GM12872 (cell line): ENCODE results near the gene NPIPB2.

Experiments used
- TF ChIP-seq, protein P1 (sequence below): IDR thresholded peaks from 3 replicates; pipeline ENCODE4 v1.5.1; 2011; ENCODE audit warnings: low read depth, mild to moderate bottlenecking, low read length, moderate library complexity; ENCODE audit not compliant: insufficient read depth

NPIPB2 gene

DNA sequence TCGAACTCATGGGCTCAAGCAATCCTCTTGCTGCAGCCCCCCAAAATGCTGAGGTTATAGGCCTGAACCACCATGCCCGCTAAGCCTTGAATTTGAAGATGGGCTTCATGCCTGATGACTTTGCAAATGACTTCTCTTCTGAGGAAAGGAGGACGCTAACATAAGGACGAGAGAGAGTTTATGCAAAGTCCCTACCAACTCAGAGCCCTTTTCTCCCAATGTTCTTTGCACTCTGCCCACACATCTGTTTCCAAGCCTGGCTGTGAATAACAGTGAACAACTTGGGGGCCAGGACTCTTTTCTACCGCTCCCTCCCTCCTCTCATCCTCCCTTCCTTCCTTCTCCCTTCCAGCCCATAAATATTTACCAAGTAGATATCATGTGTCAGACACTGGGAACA is 8.5 kb upstream of the NPIPB2 start:
- TF ChIP-seq, protein P1, sequence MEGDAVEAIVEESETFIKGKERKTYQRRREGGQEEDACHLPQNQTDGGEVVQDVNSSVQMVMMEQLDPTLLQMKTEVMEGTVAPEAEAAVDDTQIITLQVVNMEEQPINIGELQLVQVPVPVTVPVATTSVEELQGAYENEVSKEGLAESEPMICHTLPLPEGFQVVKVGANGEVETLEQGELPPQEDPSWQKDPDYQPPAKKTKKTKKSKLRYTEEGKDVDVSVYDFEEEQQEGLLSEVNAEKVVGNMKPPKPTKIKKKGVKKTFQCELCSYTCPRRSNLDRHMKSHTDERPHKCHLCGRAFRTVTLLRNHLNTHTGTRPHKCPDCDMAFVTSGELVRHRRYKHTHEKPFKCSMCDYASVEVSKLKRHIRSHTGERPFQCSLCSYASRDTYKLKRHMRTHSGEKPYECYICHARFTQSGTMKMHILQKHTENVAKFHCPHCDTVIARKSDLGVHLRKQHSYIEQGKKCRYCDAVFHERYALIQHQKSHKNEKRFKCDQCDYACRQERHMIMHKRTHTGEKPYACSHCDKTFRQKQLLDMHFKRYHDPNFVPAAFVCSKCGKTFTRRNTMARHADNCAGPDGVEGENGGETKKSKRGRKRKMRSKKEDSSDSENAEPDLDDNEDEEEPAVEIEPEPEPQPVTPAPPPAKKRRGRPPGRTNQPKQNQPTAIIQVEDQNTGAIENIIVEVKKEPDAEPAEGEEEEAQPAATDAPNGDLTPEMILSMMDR = no peak

DNA sequence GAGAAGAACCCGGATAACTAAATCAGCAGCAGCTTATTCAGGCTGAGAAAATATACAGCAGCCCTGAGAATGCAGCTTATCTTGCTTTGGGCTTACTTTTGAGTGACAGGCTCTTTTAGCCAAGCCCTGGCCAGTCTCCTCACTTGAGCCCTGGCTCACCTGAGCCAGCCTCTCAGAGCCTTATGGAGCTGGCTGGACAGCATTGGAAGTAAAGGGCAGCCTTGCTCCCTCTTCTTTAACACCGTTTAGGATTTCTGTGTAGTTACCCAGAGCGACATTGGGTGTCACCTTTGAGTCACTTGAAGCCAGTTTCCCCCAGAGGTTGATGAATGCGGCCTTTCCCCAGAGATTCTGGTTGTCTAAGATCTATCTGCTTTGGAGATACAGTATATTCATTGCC is 7.7 kb upstream of the NPIPB2 start:
- TF ChIP-seq, protein P1 = peak; percentile 82

DNA sequence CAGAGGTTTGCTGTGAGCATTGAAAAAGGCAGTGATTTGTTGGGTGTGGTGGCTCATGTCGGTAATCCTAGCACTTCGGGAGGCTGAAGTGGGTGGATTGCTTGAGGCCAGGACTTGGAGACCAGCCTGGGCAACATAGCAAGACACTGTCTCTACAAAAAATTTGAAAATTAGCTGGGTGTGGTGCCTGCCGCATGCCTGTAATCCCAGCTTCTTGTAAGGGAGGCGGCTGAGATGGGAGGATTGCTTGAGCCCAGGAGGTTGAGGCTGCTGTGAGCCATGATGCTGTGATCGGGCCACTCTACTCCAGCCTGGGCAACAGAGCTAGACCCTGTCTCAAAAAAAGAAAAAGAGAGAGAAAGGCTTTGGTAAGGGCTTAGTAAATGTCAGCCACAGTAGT is 7.0 kb upstream of the NPIPB2 start:
- TF ChIP-seq, protein P1 = no peak

DNA sequence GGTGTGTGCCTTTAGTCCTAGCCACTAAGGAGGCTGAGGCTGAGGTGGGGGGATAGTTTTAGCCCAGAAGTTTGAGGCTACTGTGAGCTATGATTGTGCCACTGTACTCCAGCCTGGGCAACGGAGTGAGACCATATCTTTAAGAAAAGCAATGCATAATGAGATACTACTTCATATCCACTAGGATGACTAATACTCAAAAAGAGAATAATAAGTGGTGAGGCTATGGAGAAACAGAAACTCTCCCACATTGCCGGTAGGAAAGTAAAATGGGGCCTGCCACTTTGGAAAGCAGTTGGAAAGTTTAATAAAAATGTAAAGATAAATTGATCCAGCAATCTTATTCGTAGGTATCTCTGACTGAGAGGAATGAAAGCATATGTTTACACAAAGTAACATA is 4.6 kb upstream of the NPIPB2 start:
- TF ChIP-seq, protein P1 = no peak

DNA sequence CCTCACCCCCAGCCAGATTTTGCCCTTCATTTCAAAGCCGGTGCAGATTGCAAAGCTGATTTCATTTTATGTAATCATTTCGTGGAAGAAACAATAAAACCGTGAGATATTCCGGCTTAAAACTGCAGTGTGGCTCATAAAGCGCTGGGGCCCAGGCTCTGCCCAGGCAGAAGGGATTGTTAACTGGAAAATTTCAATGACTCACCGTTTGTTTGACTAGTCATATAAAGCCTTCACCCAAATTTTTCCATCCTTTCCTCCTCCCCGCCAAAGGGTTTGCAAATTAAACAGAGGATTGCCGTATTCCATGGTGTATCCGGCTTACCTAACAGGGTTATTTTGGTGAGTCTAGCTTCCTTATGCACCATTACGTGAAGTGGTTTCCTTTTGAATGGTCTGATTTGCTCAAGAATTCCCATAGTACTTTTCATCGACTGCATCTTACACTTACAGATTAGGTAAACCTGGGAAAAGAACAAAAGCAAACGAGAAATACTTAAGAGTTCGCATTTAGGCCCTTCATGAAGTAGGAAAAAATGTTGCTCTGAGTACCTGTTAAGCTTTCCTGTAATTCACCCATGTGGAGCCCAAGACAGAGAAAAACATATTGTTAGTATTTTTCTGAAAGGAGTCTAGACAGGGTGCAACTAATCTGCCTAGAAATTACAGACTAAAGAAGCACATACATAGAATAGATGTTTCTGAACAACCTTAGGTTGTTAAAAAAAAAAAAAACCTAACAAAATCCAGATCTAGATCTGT is 25.1 kb downstream of the NPIPB2 start:
- TF ChIP-seq, protein P1 = no peak

DNA sequence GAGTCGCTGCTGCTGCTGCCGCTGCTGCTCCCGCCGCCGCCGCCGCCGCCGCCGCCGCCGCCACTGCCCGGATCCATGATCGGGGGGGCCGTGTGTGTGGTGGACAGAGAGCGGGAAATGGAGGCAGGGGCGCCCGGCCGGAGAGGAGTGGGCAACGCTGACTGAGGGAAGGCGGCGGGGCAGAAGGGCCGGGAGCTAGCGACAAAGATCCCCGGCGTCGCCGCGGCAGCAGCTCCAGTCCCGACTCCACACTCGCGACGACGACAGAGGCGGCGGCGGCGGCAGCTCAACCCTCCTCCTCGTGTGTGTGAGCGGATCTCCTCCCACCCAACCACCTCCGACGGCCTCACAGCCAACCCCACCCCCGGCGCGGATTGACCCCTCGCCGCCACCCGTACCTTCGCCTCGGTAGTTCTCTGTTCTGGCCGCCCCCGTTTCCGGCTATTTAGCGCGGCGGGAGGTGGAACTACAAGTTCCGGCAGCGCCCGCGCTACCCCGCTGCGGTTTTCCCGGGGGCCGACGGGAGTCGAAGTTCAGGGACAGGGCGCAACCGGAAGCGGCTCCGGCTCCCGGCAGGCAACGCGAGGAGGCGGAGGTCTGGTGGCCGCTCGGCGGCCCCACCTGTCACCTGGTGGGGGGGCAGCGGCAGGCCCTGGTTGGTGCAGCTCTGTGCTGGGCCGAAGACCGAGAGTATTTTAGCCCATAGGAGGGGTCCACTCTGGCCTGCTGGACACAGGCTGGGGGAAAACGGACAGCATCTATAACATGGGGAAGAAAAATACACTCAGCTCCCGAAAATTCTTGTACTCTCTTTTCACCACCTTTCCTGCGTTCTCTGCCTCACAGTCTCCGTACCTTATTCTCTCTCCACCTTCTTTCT is 26.0 kb downstream of the NPIPB2 start, which contains the start of gene GSPT1:
GSPT1 (minus strand) TSS at position 313 of the 880 bp plus-strand sequence; CDS start at position 77, 236 bp downstream.
- TF ChIP-seq, protein P1 = peak; percentile 29; the same call in 1 of the 3 replicates

DNA sequence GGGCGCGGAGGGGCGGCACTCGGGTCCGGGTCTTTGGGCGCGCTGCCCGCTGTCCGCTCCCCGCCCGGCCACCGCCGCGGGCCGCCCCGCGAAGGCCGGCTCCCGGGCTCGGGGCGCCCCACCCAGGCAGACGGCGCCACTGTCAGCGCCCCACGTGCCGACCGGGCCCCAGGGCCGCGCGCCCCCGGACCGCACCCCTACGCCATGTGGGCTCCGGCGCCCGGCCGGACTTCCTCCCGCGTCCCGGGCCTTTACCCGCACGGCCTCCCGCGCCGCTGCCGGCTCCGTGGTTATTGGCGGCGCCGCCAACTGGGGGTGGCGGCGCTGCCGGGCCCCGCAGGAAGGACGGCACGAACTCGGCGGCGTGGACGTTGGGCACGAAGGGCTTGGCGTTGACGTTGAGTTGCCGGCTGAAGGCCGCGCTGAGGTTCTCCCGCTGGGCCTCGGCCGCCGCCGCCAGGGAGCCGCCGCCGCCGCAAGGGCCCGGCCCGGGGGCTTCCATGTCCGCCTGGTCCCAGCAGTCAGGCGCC is 26.7 kb downstream of the NPIPB2 start:
- TF ChIP-seq, protein P1 = no peak
